ENCODE measurements around the gene MDM1. TPM values are rescaled to one million over a fixed set of nuclear protein-coding genes. Genes with fewer than 3 reads are reported as not detected.

MDM1 gene
- total RNA-seq, 1 experiment from 2014 or later: 22.2 TPM

DNA sequence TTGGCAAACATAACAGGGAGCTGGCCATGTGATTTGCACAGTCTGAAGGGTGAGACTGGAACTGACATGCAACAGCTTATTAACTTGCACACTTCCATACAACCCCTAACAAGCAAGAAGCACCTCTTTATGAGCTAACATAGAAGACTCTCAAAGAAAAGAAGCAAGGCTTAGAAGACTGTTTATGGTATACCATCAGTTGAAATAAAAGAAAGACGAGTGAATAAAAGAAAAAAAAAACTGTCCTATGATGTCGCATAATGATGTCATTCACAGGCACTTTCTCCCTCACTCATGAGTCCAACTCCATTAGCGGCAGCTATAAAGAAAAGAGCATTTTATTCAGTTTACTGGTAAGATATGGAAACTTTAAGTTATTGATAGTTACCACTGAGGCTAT lies 3.3 kb upstream of the MDM1 start:
- Mint-ChIP-seq H3K4me1 (ENCODE audit: low read depth, unreplicated experiment) (peaks cover 15% of the 10 kb centered on the region), H3K27ac (ENCODE audit: unreplicated experiment) (no peak overlapping the region), H3K4me3 (ENCODE audit: unreplicated experiment) (no peak overlapping the region), H3K36me3 (ENCODE audit: insufficient read depth, unreplicated experiment) (peaks cover 8% of the 10 kb centered on the region), H3K9me3 (ENCODE audit: unreplicated experiment) (no peaks in the 10 kb centered on the region), H3K27me3 (ENCODE audit: insufficient read depth, unreplicated experiment) (no peaks in the 10 kb centered on the region)
- H3K4me1 ChIP-seq: peaks cover 22% of the 10 kb centered on the region; the same call in 1 of the 2 replicates
- CTCF ChIA-PET: no interaction called here
- H3K27me3 ChIP-seq (replicated peaks; ENCODE audit: control insufficient read depth, insufficient read depth, low read length): no peaks in the 10 kb centered on the region
- BruUV-seq (replicated peaks): no TSS peak
- TF ChIP-seq, protein P1, sequence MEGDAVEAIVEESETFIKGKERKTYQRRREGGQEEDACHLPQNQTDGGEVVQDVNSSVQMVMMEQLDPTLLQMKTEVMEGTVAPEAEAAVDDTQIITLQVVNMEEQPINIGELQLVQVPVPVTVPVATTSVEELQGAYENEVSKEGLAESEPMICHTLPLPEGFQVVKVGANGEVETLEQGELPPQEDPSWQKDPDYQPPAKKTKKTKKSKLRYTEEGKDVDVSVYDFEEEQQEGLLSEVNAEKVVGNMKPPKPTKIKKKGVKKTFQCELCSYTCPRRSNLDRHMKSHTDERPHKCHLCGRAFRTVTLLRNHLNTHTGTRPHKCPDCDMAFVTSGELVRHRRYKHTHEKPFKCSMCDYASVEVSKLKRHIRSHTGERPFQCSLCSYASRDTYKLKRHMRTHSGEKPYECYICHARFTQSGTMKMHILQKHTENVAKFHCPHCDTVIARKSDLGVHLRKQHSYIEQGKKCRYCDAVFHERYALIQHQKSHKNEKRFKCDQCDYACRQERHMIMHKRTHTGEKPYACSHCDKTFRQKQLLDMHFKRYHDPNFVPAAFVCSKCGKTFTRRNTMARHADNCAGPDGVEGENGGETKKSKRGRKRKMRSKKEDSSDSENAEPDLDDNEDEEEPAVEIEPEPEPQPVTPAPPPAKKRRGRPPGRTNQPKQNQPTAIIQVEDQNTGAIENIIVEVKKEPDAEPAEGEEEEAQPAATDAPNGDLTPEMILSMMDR (IDR thresholded peaks at IDR 0.05; ENCODE audit: insufficient read depth in 1 of 2, low read depth in 1 of 2, low read length in 1 of 2, severe bottlenecking in 1 of 2, unreplicated experiment in 1 of 2): no peak
- no peaks in the 10 kb centered on the region for H3K9me3 ChIP-seq
- POLR2A ChIA-PET: no interaction called here
- H3K36me3 ChIP-seq (ENCODE audit: control insufficient read depth, insufficient read depth, low read length): no peaks in the 10 kb centered on the region
- DNase-seq: no peak
- no peak overlapping the region for H3K4me3 ChIP-seq (ENCODE audit: low read depth, low read length)
- intact Hi-C loops (cut with micrococcal nuclease; ENCODE audit: unreplicated experiment): no loop called here

DNA sequence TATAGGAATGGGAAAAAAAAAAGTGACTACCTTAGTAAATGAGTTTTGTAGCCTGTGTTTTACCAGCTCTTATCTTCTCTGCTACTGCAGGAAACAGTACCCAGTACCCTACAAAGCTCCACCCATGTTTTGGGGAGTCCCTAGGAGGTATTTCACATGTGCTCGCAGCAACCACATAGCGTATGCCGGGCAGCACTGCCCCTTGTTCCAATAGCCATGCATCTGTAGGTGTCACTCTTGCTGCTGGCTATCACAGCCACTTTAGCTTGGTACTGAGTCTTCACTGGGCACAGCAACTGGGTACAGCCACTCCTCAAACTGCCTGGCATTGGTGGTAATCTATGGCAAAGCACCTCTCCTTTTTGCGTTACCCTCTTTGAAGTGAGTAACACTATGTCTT lies 2.0 kb upstream of the MDM1 start:
- Histone ChIP-seq H3K27me3 (replicated peaks; ENCODE audit: control insufficient read depth, insufficient read depth, low read length) (no peaks in the 10 kb centered on the region), H3K9me3 (no peaks in the 10 kb centered on the region), H3K4me3 (ENCODE audit: low read depth, low read length) (no peak overlapping the region), H3K4me1 (peaks cover 22% of the 10 kb centered on the region; the same call in 1 of the 2 replicates), H3K36me3 (ENCODE audit: control insufficient read depth, insufficient read depth, low read length) (no peaks in the 10 kb centered on the region)
- TF ChIP-seq, protein P1 (IDR thresholded peaks at IDR 0.05; ENCODE audit: insufficient read depth in 1 of 2, low read depth in 1 of 2, low read length in 1 of 2, severe bottlenecking in 1 of 2, unreplicated experiment in 1 of 2): no peak
- no peak overlapping the region for H3K4me3 Mint-ChIP-seq (ENCODE audit: unreplicated experiment)
- POLR2A ChIA-PET: no interaction called here
- intact Hi-C loops (cut with micrococcal nuclease; ENCODE audit: unreplicated experiment): no loop called here
- CTCF ChIA-PET: interaction anchor here (0.5 kb wide), 1 partner anchor 313 kb away, joined by 4 read pairs; no protein-coding TSS in a partner anchor
- H3K4me1 Mint-ChIP-seq (ENCODE audit: low read depth, unreplicated experiment): peaks cover 8% of the 10 kb centered on the region
- BruUV-seq (replicated peaks): no TSS peak
- H3K27me3 Mint-ChIP-seq (ENCODE audit: insufficient read depth, unreplicated experiment): no peaks in the 10 kb centered on the region
- H3K36me3 Mint-ChIP-seq (ENCODE audit: insufficient read depth, unreplicated experiment): peaks cover 8% of the 10 kb centered on the region
- no peaks in the 10 kb centered on the region for H3K9me3 Mint-ChIP-seq (ENCODE audit: unreplicated experiment)
- no peak for DNase-seq
- no peak overlapping the region for H3K27ac Mint-ChIP-seq (ENCODE audit: unreplicated experiment)

DNA sequence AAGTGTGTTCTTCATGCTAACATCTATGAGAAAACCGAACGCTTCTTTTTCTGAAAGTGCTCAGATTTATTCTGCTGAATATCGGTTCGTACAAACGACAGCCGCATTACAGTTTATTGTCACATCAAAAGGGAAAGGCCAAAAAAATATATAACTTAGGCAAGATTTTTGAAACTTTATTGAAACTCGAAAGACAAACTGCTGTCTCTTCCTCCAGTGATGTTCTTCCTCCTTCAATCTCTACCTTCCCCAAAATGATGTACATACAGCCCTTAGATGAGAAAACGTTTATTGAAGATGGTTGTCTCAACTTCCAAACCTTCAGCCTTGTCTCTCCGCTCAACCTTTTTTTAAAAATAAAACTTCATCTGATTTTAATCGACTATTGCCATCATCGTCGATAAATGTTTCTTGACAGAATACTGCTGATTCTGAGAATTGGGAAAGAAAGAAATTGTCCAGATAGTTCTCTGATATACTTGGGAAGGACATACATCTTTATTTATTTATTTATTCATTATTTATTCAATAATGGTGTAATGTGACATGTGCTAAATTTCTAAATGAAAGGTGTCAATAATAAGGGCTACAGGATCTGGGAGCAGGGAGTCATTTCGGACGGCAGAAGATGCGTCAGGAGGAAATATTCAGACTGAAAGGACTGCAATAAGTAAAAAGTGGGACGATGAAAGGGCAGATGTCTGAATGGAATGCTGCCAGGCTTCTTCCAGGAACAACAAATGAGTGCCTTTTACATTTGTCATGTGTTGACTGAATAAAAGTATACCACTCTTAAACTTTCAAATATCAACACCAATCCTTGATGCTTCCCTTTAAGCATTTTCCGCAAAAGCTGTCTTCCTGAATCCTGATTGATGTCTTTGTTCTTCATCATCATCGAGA lies 817 bp upstream of the MDM1 start:
- Histone ChIP-seq H3K9me3 (no peaks in the 10 kb centered on the region), H3K36me3 (ENCODE audit: control insufficient read depth, insufficient read depth, low read length) (no peaks in the 10 kb centered on the region), H3K4me1 (peaks cover 22% of the 10 kb centered on the region; the same call in 1 of the 2 replicates), H3K4me3 (ENCODE audit: low read depth, low read length) (peak overlapping the region; percentile 55), H3K27me3 (replicated peaks; ENCODE audit: control insufficient read depth, insufficient read depth, low read length) (no peaks in the 10 kb centered on the region)
- intact Hi-C loops (cut with micrococcal nuclease; ENCODE audit: unreplicated experiment): loop anchor here (1.0 to 2.0 kb wide), 5 partner anchors 11 to 354 kb away; partner anchors contain the start of genes NUP107 and RAP1B
- ChIA-PET CTCF (interaction anchor here (0.6 kb wide), 1 partner anchor 15 kb away, joined by 3 read pairs; no protein-coding TSS in a partner anchor), POLR2A (no interaction called here)
- TSS peak; percentile 85 for BruUV-seq (replicated peaks)
- Mint-ChIP-seq H3K4me1 (ENCODE audit: low read depth, unreplicated experiment) (peaks cover 8% of the 10 kb centered on the region), H3K36me3 (ENCODE audit: insufficient read depth, unreplicated experiment) (peaks cover 8% of the 10 kb centered on the region), H3K4me3 (ENCODE audit: unreplicated experiment) (peak overlapping the region; percentile 79), H3K9me3 (ENCODE audit: unreplicated experiment) (no peaks in the 10 kb centered on the region), H3K27me3 (ENCODE audit: insufficient read depth, unreplicated experiment) (no peaks in the 10 kb centered on the region), H3K27ac (ENCODE audit: unreplicated experiment) (peak overlapping the region; percentile 51)
- DNase-seq: no peak
- TF ChIP-seq, protein P1 (IDR thresholded peaks at IDR 0.05; ENCODE audit: insufficient read depth in 1 of 2, low read depth in 1 of 2, low read length in 1 of 2, severe bottlenecking in 1 of 2, unreplicated experiment in 1 of 2): no peak
